WERI-Rb-1 (cell line): ENCODE results near the gene THYN1.
"Not testable (repeated sequence)": the region's sequence is repeated elsewhere in the genome, so short reads cannot be mapped to it uniquely, and the experiment has no call there.

ENCODE experiments used
- DNase-seq: peaks from one replicate; pipeline ENCODE4 v3.0.0-alpha.2; 2020
- H3K27ac ChIP-seq: fragments of 250-450 bp; sonication (Bioruptor Pico); 2 replicates; pipeline ENCODE4 v1.5.1; 2020; ENCODE audit warnings: mild to moderate bottlenecking, moderate library complexity
- H3K27me3 ChIP-seq: fragments of 250-450 bp; sonication (Bioruptor Pico); 2 replicates; pipeline ENCODE4 v1.5.1; 2021; ENCODE audit warnings: mild to moderate bottlenecking, low read depth, moderate library complexity; ENCODE audit not compliant: insufficient read depth, severe bottlenecking
- H3K36me3 ChIP-seq: fragments of 250-450 bp; sonication (Bioruptor Pico); 2 replicates; pipeline ENCODE4 v1.5.1; 2020; ENCODE audit warnings: mild to moderate bottlenecking, moderate library complexity
- H3K4me3 ChIP-seq: 2 replicates; pipeline ENCODE4 v1.5.1; 2011; ENCODE audit warnings: low read depth, mild to moderate bottlenecking, control low read depth, low read length
- H3K9me3 ChIP-seq: fragments of 250-450 bp; sonication (Bioruptor Pico); 2 replicates; pipeline ENCODE4 v1.5.1; 2021; ENCODE audit warnings: mild to moderate bottlenecking, moderate library complexity; ENCODE audit not compliant: severe bottlenecking
- CTCF ChIP-seq: IDR thresholded peaks from 2 replicates; pipeline ENCODE4 v1.5.1; 2011; ENCODE audit warnings: low read depth, mild to moderate bottlenecking, control low read depth, inconsistent platforms, low read length

The THYN1 gene

DNA sequence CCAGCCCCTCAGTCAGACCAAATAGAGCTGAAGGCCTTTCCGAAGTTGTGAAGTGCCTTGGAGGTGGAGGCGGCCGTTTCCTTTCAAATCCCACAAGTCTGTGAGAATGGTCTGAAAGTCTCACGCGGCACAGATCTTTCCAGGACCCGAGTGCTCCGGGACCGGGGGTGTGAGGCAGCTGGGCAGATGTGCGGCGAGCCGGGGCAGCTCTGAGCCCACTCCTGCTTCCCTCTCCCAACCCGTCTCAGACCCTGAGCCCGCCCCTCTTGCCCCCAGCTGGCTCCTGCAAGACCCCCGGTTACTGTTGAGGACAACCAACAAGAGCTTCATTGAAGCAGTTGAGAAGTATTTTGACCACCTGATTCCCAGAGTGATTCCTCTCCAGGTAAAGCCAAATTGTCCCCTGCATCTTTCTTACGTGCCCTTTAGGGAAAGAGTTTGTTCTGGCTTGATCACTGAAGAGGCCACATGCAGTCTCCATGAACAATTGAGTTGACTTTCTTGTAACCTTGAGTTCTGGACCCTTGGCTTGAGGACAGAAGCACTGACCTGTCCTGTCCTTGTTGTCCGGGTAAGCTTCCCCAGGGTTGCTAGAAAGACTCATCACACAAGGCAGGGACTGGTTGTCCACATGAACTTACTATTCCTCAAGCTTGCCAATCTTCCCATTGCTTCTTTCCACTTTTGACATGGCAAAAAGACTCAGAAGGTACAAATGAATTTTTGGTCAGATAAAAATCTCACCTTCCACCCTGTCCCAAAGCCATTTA lies 30.5 kb upstream of the THYN1 start:
- Histone ChIP-seq H3K27me3 (no peaks in the 10 kb centered on the region), H3K27ac (no peak overlapping the region), H3K9me3 (peaks cover 1% of the 10 kb centered on the region), H3K36me3 (no peaks in the 10 kb centered on the region), H3K4me3 (no peak overlapping the region)
- DNase-seq = no peak
- TF ChIP-seq CTCF = no peak

DNA sequence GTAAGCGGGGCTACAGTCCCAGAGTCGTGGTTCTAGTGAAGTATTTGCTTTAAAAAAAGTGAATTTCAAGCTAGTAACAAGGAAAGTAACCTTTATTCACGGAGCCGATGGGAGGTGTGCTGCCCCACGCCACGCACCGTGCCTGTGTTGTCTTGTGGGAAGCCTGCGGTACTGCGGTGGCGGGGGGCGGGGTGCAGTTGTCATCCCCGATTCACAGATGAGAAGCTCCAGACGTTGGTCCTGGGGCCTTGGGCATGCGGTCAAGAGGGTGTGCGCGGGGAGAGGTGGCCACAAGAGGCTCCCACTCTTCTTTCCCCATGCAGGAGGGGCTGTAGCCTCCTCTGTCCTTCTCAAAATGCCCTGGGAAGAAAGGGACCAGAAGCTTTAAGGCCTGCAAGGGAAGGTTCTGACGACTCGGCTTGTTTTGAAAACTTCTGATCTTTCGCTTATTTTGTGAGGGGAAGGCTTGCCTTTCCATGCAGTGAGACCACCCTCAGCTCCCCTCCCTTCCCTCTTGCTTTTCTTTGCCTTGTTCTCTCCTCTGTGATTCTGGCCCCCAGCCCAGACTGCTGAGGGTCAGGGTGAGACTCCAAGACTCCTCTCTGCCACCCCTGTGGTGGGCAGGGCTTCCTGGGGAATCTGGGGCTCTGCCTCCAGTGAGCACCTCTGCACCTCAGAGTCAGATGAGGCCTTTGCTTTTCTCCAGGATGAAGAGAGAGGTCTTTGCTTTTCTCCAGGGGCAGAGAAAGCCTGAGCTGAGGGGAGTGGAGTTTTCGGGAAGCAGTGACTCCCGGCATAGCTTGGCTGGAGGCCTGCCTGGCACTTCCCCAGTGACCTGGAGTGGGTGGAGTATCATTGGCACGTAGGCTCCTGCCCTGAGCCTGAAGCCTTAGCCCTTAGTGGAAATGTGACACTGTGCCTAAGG lies 29.2 kb upstream of the THYN1 start:
- H3K27ac ChIP-seq = no peak overlapping the region
- no peak for DNase-seq
- H3K36me3 ChIP-seq = no peaks in the 10 kb centered on the region
- no peaks in the 10 kb centered on the region for H3K27me3 ChIP-seq
- H3K9me3 ChIP-seq = peaks cover 4% of the 10 kb centered on the region
- TF ChIP-seq CTCF = no peak
- no peak overlapping the region for H3K4me3 ChIP-seq

- H3K9me3 ChIP-seq, H3K27me3 ChIP-seq, H3K4me3 ChIP-seq, H3K27ac ChIP-seq, DNase-seq, H3K36me3 ChIP-seq: not testable (repeated sequence)
These were observed 28.5 kb upstream of the THYN1 start for GRCh38 chr11:134281635-134282034.

GRCh38 chr11:134278356-134278755 lies 25.2 kb upstream of the THYN1 start:
- H3K9me3 ChIP-seq = peaks cover 4% of the 10 kb centered on the region
- TF ChIP-seq CTCF = no peak
- no peak overlapping the region for H3K4me3 ChIP-seq
- no peak overlapping the region for H3K27ac ChIP-seq
- DNase-seq = no peak
- H3K36me3 ChIP-seq = no peaks in the 10 kb centered on the region
- H3K27me3 ChIP-seq = no peaks in the 10 kb centered on the region

GRCh38 chr11:134277183-134278001 lies 24.2 kb upstream of the THYN1 start:
- no peaks in the 10 kb centered on the region for H3K36me3 ChIP-seq
- no peak overlapping the region for H3K4me3 ChIP-seq
- no peaks in the 10 kb centered on the region for H3K27me3 ChIP-seq
- H3K27ac ChIP-seq = no peak overlapping the region
- H3K9me3 ChIP-seq = peaks cover 4% of the 10 kb centered on the region
- no peak for DNase-seq
- no peak for TF ChIP-seq CTCF
